ENCODE data around the gene CALN1.

CALN1 gene

GRCh38 chr7:72234086-72234485 is 178.1 kb downstream of the CALN1 start:
- no peak for TF ChIP-seq POLR2AphosphoS5 (IDR thresholded peaks at IDR 0.05; ENCODE audit: low read depth, low read length)
- no peak for TF ChIP-seq SIN3A (IDR thresholded peaks at IDR 0.05; ENCODE audit: borderline replicate concordance, insufficient read depth, low read length)
- TF ChIP-seq TAF1 (IDR thresholded peaks at IDR 0.05; ENCODE audit: borderline replicate concordance, insufficient read depth, low read length), result no peak
- TF ChIP-seq REST (IDR thresholded peaks at IDR 0.05; ENCODE audit: insufficient read depth in 1 of 2, low read depth in 2 of 2, low read length in 2 of 2), result no peak
- no peak for TF ChIP-seq FOXP2 (optimal IDR thresholded peaks at IDR 0.05; ENCODE audit: borderline replicate concordance, extremely low read depth, extremely low read length, insufficient read depth)

GRCh38 chr7:72230281-72230680 is 181.9 kb downstream of the CALN1 start:
- TF ChIP-seq POLR2AphosphoS5 (IDR thresholded peaks at IDR 0.05; ENCODE audit: low read depth, low read length) (no peak), REST (IDR thresholded peaks at IDR 0.05; ENCODE audit: insufficient read depth in 1 of 2, low read depth in 2 of 2, low read length in 2 of 2) (no peak), SIN3A (IDR thresholded peaks at IDR 0.05; ENCODE audit: borderline replicate concordance, insufficient read depth, low read length) (no peak), TAF1 (IDR thresholded peaks at IDR 0.05; ENCODE audit: borderline replicate concordance, insufficient read depth, low read length) (no peak), FOXP2 (optimal IDR thresholded peaks at IDR 0.05; ENCODE audit: borderline replicate concordance, extremely low read depth, extremely low read length, insufficient read depth) (no peak)

- TF ChIP-seq SIN3A (IDR thresholded peaks at IDR 0.05; ENCODE audit: borderline replicate concordance, insufficient read depth, low read length), result no peak
- TF ChIP-seq REST (IDR thresholded peaks at IDR 0.05; ENCODE audit: insufficient read depth in 1 of 2, low read depth in 2 of 2, low read length in 2 of 2), result no peak
- no peak for TF ChIP-seq TAF1 (IDR thresholded peaks at IDR 0.05; ENCODE audit: borderline replicate concordance, insufficient read depth, low read length)
- no peak for TF ChIP-seq POLR2AphosphoS5 (IDR thresholded peaks at IDR 0.05; ENCODE audit: low read depth, low read length)
- TF ChIP-seq FOXP2 (optimal IDR thresholded peaks at IDR 0.05; ENCODE audit: borderline replicate concordance, extremely low read depth, extremely low read length, insufficient read depth), result no peak
Observed at GRCh38 chr7:72223351-72223750, 188.8 kb downstream of the CALN1 start.

- TF ChIP-seq FOXP2 (optimal IDR thresholded peaks at IDR 0.05; ENCODE audit: borderline replicate concordance, extremely low read depth, extremely low read length, insufficient read depth) (no peak), TAF1 (IDR thresholded peaks at IDR 0.05; ENCODE audit: borderline replicate concordance, insufficient read depth, low read length) (no peak), SIN3A (IDR thresholded peaks at IDR 0.05; ENCODE audit: borderline replicate concordance, insufficient read depth, low read length) (no peak), POLR2AphosphoS5 (IDR thresholded peaks at IDR 0.05; ENCODE audit: low read depth, low read length) (no peak), REST (IDR thresholded peaks at IDR 0.05; ENCODE audit: insufficient read depth in 1 of 2, low read depth in 2 of 2, low read length in 2 of 2) (no peak)
Observed at GRCh38 chr7:72222136-72222535, 190.0 kb downstream of the CALN1 start.

GRCh38 chr7:72219500-72219899 is 192.6 kb downstream of the CALN1 start:
- TF ChIP-seq REST (IDR thresholded peaks at IDR 0.05; ENCODE audit: insufficient read depth in 1 of 2, low read depth in 2 of 2, low read length in 2 of 2), result no peak
- TF ChIP-seq TAF1 (IDR thresholded peaks at IDR 0.05; ENCODE audit: borderline replicate concordance, insufficient read depth, low read length), result no peak
